Measurements from ENCODE around the gene STAC3.
A peak's percentile ranks its signal among the peaks of the same experiment; 100 is the strongest.

The STAC3 gene

DNA sequence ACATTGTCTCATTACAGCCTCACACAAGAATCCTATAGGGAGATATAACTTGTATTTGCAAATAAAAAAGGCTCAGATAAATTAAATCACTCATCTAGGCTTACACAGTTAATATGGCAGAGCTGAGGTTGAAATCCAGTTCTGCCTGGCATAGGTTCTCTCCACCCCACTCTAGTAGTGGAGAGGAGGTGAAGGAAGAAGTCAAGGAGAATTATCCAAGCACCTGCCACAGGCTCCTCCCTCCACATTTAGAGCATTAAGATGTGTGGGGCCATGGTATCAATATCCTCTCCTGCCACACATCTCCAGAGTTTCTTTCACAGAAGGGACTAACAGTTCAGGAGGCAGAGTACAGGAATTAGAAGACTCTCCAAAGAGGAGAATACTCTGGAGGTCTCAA lies 22.5 kb upstream of the STAC3 start:
- Histone ChIP-seq H3K27ac (no peak overlapping the region), H3K4me3 (no peak overlapping the region)
- TF ChIP-seq, protein P1, sequence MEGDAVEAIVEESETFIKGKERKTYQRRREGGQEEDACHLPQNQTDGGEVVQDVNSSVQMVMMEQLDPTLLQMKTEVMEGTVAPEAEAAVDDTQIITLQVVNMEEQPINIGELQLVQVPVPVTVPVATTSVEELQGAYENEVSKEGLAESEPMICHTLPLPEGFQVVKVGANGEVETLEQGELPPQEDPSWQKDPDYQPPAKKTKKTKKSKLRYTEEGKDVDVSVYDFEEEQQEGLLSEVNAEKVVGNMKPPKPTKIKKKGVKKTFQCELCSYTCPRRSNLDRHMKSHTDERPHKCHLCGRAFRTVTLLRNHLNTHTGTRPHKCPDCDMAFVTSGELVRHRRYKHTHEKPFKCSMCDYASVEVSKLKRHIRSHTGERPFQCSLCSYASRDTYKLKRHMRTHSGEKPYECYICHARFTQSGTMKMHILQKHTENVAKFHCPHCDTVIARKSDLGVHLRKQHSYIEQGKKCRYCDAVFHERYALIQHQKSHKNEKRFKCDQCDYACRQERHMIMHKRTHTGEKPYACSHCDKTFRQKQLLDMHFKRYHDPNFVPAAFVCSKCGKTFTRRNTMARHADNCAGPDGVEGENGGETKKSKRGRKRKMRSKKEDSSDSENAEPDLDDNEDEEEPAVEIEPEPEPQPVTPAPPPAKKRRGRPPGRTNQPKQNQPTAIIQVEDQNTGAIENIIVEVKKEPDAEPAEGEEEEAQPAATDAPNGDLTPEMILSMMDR (IDR thresholded peaks at IDR 0.05), result no peak
- DNase-seq (ENCODE audit: low spot score), result no peak

DNA sequence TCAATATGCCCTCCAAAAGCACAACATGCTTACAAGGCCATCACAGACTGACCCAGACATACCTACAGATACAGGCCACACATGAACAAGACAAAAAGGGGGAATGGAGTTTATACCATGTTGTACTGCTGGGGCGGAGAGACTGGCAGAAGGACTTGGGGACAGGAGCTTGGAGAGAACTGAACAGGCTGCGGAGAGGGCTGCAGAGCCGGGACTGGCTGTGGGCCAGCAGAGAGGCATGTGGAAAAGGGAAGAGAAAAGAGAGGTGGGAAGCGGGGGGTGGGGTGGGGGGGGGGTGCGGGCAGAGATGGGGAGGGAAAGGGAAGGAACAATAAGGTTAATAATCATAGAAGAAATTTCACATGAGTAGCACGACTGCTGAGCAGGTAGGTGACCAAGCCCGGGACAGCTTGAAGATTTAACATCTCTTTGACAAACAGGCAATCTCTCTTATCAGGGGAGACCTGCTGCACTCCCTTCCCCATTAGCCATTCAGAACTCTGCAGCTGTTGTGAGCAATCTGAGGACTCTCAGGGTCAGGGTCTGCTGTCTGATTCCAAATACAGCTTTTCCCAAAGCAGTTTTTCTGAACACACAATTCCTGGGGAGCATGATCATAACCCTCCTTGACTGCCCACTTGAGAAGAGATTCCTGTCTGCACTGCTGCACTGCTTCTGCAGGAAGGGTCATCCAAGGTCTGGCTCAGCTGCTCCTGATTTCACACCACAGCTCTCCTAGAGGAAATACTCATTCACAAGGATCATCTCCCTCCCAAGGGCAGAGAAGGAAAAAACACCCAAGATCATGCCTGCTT lies 21.6 kb upstream of the STAC3 start:
- TF ChIP-seq, protein P1 (IDR thresholded peaks at IDR 0.05), result no peak
- H3K27ac ChIP-seq, result no peak overlapping the region
- H3K4me3 ChIP-seq, result no peak overlapping the region
- DNase-seq (ENCODE audit: low spot score), result no peak

DNA sequence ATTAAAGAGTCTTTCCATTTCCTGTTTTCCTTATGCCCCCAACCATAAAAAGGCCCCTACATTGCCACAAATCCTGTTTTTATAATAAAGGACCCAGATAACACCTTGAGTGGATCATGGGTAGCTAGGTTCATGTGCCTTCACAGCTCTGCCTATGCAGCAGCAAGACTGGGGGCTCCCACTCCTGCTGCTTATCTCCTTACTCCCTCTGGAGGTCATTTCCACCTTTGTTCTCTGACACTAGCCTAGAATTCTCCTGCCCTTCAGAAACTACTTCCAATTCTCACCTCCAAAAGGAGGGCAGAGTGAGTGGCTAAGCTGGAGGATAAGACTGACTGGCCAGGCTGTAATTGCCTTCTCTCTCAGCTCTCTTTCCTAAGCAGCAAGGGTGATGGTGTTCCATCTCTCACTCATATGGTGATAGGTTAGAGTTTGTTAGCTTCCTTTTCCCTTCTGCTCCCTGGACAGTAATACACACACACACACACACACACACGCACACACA lies 20.0 kb upstream of the STAC3 start:
- Histone ChIP-seq H3K4me3 (no peak overlapping the region), H3K27ac (no peak overlapping the region)
- DNase-seq (ENCODE audit: low spot score), result no peak
- TF ChIP-seq, protein P1 (IDR thresholded peaks at IDR 0.05), result no peak

DNA sequence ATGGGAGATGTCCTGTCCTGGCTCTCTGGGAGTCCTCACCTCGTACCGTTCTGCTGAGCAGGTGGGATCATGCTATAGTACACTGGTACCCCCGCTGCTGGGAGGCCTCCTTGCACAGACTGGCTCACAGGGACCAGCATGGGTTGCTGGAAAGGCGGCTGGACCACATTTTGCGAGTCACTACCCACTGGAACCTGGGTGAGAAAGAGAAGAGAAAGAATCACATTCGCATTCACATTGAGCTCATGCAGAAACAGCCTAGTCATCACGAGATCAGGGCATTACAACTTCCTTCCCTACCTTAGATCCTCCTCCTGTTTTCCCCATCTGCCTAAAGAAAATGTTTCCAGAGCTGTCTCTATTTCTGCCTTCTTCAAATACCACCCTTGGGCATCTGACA lies 17.3 kb upstream of the STAC3 start:
- TF ChIP-seq, protein P1 (IDR thresholded peaks at IDR 0.05), result no peak
- Histone ChIP-seq H3K4me3 (no peak overlapping the region), H3K27ac (no peak overlapping the region)
- DNase-seq (ENCODE audit: low spot score), result no peak

DNA sequence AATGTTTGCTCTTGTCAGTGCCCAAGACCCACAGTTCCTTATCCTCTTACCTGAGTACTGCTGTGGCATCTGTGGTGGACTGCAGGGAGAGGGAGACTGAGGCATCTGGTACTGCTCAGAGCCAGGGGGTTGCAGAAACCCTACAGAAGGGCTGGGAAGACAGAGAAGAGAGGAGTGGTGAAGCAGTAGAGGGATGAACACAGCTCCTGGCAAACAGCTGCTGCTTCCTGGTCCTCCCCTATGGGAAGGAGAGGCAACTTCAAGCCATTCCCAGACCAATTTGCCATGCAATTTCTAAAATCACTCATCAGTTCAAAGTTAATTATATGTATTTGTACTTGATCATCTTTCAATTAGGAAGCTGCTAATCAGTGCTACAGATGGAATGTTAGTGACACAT lies 15.7 kb upstream of the STAC3 start:
- TF ChIP-seq, protein P1 (IDR thresholded peaks at IDR 0.05), result no peak

DNA sequence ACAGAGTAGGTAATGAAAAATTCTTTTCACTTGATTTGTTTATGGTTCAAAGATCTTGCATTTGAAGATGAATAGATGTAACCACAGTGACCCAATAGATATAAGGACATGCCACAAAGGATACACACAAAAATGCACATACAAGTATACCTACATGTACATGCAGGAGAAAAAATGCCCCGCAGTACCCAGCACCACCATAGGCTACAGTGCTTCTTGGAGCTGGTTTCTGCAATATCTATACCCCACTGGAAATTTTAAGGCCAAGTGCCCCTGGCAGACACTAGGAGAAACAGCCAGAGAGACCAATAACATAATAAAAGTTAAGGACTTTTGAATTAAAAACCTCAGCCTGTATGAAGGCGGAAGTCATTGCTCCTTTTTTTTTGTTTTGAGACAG lies 12.1 kb upstream of the STAC3 start:
- TF ChIP-seq, protein P1 (IDR thresholded peaks at IDR 0.05), result no peak
- peak overlapping the region in 1 of 2 donors; percentile 31 for H3K27ac ChIP-seq
- DNase-seq (ENCODE audit: low spot score), result no peak
- no peak overlapping the region for H3K4me3 ChIP-seq

More for the DNA sequence above, 15.7 kb upstream of the STAC3 start:
- no peak for DNase-seq (ENCODE audit: low spot score)
- no peak overlapping the region for H3K4me3 ChIP-seq
- no peak overlapping the region for H3K27ac ChIP-seq
